NCI-H345 (cell line): Measurements from ENCODE around the gene STAT5B.
"Not testable (repeated sequence)": the region's sequence is repeated elsewhere in the genome, so short reads cannot be mapped to it uniquely, and the experiment has no call there.

ENCODE experiments used
- DNase-seq: peaks from one replicate; lab custom pipeline; 2025; lab: John Stamatoyannopoulos, UW

The STAT5B gene

GRCh38 chr17:42276359-42276608 is at the start of gene STAT5B:
Gene STAT5B (minus strand): TSS chr17:42276391. CDS start chr17:42232127, 44,264 bp downstream.
- DNase-seq = peak; percentile 71

DNA sequence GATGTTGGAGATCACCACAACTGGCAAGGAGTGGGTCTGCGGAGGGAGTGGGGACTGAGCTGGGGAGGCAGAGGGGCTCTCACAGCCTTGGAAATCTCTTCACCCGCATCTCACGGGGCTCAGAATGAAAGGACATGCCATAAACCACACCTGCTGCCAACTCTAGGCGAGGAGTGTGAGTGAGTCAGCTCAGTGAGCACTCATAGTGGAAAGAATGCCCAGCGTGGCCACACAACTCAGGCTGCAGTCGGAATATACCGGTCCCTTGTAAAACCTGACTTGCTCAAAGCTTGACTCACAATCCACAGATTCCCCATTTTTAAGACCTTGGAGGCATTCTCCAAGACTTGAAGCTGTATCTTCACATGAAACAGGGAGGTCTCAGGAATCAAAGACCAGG is 48.8 kb upstream of the STAT5B start:
- no peak for DNase-seq

DNA sequence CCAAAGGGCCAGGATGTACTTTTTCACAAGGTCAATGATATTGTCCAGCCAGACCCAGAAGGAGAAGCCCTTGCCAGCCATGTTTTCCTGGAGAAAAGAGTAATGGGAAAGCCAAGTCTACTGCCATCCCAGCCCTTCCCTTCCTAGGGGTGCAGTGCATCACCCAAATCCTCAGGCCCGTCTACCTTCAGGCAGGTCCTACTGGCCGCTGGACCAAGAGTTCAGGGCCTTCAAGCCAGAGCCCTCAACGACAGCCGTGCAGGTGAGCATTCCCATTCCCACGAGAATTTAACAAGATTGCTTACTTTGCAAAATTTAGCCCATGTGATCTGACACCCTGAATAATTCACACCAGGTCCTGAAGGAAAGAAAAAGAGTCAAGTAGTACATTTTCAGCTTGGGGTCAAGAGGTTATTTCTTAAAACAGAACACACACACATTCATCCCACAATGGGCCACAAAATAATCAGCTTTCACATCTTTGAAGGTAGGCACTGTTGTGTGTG is 47.1 kb upstream of the STAT5B start:
- no peak for DNase-seq

DNA sequence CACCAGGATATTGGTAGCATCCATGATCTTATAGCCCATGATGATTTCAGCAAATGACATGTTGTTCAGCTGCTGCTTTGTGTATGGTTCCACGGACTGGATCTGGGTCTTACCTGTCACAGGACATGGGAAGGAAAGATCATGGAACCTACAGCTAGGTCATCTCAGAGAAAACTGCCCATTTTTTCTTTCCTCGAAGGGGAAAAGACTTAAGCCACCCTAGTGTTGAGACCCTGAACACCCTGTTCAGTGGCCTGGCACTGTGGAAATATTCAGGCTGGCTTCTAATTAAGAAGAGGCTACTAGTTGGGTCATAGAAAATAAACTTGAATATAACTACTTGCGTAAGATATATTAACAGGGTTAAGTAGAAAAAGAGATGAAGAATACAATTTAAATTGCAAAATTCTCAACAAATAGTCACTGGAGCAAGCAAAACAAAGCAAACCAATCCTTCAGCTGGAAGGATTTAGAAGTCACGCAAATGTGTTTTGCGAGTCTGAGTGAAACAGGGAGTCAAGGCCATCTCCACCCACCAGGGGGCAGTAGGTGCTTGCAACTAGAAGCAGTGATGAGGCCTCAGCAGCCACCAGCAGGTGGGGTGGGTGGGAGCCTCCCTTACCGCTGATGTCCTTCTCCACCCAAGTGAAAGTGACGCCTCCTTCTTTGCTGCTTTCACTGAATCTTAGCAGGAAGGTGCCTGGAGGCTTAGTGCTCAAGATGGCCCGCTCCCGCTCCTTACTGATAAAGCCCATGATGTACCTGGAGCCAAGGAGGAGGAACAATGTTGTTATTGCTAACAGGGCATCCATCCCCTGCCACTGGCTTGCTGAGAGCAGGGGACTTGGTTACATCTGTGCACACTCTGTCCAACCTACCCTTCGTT is 46.4 kb upstream of the STAT5B start:
- DNase-seq = peak; percentile 91

GRCh38 chr17:42321555-42321954 is 45.4 kb upstream of the STAT5B start:
- no peak for DNase-seq

DNA sequence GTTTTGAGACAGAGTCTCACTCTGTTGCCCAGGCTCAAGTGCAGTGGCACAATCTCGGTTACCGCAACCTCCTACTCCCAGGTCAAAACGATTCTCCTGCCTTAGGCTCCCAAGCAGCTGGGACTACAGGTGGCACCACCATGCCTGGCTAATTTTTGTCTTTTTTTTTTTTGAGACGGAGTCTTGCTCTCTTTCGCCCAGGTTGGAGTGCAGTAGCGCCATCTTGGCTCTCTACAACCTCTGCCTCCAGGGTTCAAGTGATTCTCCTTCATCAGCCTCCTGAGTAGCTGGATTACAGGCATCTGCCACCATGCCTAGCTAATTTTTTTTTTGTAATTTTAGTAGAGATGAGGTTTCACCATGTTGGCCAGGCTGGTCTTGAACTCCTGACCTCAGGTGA is 41.8 kb upstream of the STAT5B start:
- DNase-seq = not testable (repeated sequence)

GRCh38 chr17:42317266-42317845 is 41.2 kb upstream of the STAT5B start:
- DNase-seq = no peak

- no peak for DNase-seq
Observed at GRCh38 chr17:42316755-42317154, 40.6 kb upstream of the STAT5B start.

DNA sequence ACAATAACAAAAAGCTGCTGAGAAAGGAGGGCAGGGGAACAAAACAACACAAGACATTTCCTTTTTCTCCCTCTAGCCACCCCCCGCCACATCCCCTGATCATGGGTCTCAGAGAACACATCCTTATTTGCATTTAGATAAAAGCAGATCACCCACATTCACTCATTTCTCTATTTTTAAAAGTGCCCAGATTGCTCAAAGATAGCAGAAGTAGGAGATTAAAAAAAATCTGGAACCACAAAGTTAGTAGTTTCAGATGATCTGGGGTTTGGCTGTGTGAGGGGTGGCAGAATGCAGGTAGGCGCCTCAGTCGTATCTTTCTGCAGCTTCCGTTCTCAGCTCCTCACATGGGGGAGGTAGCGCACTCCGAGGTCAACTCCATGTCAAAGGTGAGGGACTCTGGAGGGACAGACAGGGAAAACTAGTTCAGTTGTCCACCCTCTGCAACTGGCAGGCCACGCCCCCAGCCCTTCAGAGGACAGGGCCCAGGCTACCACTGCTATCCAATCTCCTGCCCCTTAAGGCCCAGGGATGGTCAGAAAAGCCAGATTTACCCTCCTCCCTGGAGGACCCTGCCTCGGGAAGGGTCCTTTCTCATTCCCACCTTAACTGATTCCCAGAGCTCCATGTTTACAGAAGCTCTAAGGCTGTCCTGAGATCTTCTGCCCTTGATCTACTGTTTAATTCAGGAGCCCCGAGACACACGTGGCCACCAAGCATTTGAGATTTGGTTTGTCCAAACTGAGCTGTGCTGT is 39.4 kb upstream of the STAT5B start:
- no peak for DNase-seq

GRCh38 chr17:42313773-42314566 is 37.8 kb upstream of the STAT5B start:
- no peak for DNase-seq

DNA sequence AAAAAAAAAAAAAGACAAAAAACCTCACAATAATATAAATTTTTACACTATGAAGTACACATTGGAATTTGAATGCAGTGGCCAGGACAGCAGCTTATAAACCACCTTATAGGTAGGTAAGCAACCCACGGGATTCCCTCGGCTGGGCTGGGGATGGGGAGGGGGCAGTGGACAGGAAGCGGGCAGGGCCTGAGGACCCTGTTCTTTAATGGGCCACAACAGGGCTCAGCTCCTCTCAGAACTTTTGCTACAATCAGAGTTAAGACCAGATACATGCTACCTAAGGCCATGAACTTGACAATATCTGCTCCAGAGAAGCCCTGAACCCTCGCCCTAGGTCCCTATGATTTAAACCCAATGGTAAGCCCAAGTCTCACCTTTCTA is 37.2 kb upstream of the STAT5B start:
- DNase-seq = no peak

- DNase-seq = peak; percentile 85
Observed at GRCh38 chr17:42312285-42313130, 36.3 kb upstream of the STAT5B start.

DNA sequence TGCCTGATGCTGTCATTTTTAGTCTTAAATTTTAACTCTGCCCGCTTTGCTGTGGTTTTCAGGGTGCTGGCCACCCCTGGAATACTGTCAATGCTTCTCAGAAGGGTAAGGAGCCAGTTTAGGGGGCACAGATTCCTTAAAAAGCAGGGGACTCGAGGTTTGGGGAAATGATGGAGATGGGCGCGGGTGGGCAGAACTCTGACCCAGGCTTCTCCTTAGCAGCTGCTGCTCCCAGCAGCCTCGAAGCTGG is 35.8 kb upstream of the STAT5B start:
- DNase-seq = no peak

GRCh38 chr17:42311240-42312034 is 35.2 kb upstream of the STAT5B start:
- DNase-seq = no peak

- DNase-seq = no peak
Observed at GRCh38 chr17:42310787-42311215, 34.6 kb upstream of the STAT5B start.

DNA sequence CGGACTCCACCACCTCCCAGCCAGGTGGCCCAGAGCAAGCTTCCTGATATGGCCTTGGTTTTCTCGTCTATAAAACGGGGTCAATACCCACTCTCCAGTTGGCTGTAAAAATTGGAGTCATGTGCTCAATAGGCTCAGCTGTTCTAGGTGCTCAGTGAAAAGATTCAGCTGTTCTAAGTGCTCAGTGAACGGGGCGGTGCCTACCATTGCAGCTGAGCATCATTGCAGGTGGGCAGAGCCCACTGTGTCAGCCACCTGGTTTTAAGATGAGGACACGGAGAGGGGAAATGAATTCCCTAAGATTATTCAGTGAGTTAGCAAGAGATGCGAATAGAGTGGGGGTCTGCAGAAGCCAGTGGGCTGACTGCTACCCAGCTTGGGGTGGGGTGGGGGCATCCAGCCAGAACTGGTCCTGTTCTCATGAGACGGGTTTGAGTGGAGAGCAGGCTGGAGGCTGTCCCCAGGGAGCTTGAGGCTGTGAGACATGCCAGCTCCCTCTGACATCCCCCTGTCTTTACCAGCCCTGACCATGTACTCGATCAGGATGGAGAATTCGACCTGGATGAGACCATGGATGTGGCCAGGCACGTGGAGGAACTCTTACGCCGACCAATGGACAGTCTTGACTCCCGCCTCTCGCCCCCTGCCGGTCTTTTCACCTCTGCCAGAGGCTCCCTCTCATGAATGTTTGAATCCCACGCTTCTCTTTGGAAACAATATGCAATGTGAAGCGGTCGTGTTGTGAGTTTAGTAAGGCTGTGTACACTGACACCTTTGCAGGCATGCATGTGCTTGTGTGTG is 34.0 kb upstream of the STAT5B start:
- DNase-seq = no peak

DNA sequence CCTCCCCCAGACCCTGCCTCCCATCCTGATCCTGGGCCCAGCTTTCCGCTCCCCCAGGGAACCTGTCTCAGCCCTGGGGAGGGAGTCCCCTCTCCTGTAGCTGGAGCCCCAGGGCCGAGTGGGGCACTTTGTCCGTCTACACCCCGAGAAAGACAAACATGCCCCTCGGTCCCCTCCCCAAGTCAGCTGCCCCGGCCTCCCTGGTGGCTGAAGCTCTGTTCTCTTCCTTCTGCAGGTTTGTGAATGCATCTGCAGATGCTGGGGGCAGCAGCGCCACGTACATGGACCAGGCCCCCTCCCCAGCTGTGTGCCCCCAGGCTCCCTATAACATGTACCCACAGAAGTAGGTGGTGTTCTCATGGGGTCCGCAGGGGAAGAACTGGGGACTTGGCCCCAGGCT is 33.0 kb upstream of the STAT5B start:
- DNase-seq = no peak

DNA sequence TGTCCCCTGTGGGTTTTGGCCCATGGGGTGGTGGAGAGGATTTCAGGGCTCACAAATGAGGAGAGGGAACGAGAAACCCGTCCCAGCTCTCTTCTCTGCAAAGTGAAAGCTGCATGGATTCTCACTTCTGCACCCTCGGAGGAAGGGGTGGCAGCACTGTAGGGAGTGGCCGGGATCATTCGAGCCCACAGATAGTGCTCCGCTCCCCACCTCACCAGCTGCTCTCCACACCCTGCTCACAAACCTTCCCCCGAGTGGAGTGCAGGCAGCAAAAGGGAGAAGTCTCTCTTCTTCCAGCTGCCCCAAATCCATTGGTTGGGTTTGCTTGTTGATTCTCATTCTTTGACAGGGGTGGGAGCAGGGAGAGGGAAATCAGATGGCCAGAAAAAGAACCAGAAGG is 32.3 kb upstream of the STAT5B start:
- no peak for DNase-seq

DNA sequence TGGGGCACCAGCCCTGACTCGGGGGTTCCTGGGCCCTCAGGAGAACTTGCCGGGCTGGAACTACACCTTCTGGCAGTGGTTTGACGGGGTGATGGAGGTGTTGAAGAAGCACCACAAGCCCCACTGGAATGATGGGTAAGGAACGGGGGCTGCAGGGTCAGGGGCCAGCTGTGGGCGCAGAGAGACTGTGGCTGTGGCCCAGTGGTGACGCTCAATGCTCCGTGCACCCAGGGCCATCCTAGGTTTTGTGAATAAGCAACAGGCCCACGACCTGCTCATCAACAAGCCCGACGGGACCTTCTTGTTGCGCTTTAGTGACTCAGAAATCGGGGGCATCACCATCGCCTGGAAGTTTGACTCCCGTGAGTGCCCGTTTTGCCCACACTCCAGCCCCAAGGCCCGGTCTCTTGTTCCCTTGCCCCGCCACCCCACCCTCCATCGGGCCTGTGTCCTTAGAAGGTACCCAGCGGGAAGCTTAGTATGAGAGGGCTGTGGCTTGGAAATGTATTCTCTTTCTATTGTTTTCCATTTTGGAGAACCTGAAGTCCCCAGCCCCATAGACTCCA is 31.3 kb upstream of the STAT5B start:
- no peak for DNase-seq

GRCh38 chr17:42306385-42306667 is 30.1 kb upstream of the STAT5B start:
- DNase-seq = no peak
